Endothelial cell of umbilical vein (primary cell): ENCODE measurements around the gene PDPN. TPM values are rescaled to one million over a fixed set of nuclear protein-coding genes. Genes with fewer than 3 reads are reported as not detected.

Experiments
- BruUV-seq: library from RNA; stranded (reverse); fragments of 400-500 nt; replicated peaks from 2 replicates; lab custom pipeline; 2021; lab: Mats Ljungman, UMichigan
- CTCF ChIA-PET: fragments of 300-600, 350-600 bp; sonication (Branson Sonifier 250); formaldehyde crosslinking; loops from one replicate; lab custom pipeline; 2021; ENCODE audit warnings: antibody characterized with exemption, inconsistent platforms; lab: Charles Lee
- POLR2A ChIA-PET: fragments of 300-600, 350-600 bp; sonication (Branson Sonifier 250); formaldehyde crosslinking; loops from one replicate; lab custom pipeline; 2021; ENCODE audit warnings: antibody characterized with exemption, inconsistent platforms; lab: Charles Lee
- DNase-seq: peaks from one replicate; pipeline ENCODE4 v3.0.0-alpha.2; 2011; ENCODE audit warnings: low read depth, low spot score
- FAIRE-seq: peaks from 2 replicates; lab custom pipeline; 2011; peaks lifted over from hg19 to GRCh38; lab: Jason Lieb, UNC
- H2AFZ ChIP-seq: 2 replicates; pipeline ENCODE4 v1.6.0; 2012; ENCODE audit warnings: low read depth, low read length, control low read depth, inconsistent platforms
- H3K27ac ChIP-seq: 2 replicates; pipeline ENCODE4 v1.5.1; 2011; ENCODE audit warnings: low read depth, mild to moderate bottlenecking, control low read depth, low read length, moderate library complexity; ENCODE audit not compliant: insufficient read depth
- H3K27me3 ChIP-seq, 2 experiments: 2 replicates each; pipeline versions ENCODE4 v1.6.0 to v1.6.1; 2011; ENCODE audit warnings: low read length in 2 of 2, mixed read lengths in 1 of 2; ENCODE audit not compliant: control insufficient read depth in 2 of 2, insufficient read depth in 2 of 2
- H3K36me3 ChIP-seq, 2 experiments: 2 replicates in 1 of 2; 3 replicates in 1 of 2; pipeline ENCODE4 v1.5.1; 2011; ENCODE audit warnings: low read length in 2 of 2, mild to moderate bottlenecking in 1 of 2, moderate library complexity in 1 of 2; ENCODE audit not compliant: control insufficient read depth in 2 of 2, insufficient read depth in 2 of 2; ENCODE audit errors: extremely low read depth in 1 of 2
- H3K4me1 ChIP-seq: 3 replicates; pipeline ENCODE4 v1.5.1; 2011; ENCODE audit warnings: mild to moderate bottlenecking, low read length; ENCODE audit not compliant: control insufficient read depth, insufficient read depth; ENCODE audit errors: extremely low read depth
- H3K4me2 ChIP-seq: 2 replicates; pipeline ENCODE4 v1.6.1; 2011; ENCODE audit warnings: low read length, control low read depth, mixed read lengths; ENCODE audit not compliant: insufficient read depth
- H3K4me3 ChIP-seq, 3 experiments: fragments of 200-600 bp in 1 of 3; sonication (generic), shearing (Covaris generic) in 1 of 3; replicated peaks in 1 of 3; 2 replicates each; pipeline ENCODE4 v1.5.1; 2011 to 2016; ENCODE audit warnings: control low read depth in 3 of 3, low read length in 3 of 3, mild to moderate bottlenecking in 2 of 3, inconsistent platforms in 1 of 3, low read depth in 1 of 3, moderate library complexity in 1 of 3; ENCODE audit not compliant: insufficient read depth in 1 of 3
- H3K79me2 ChIP-seq: 2 replicates; pipeline ENCODE4 v1.6.0; 2012; ENCODE audit warnings: low read length, inconsistent platforms; ENCODE audit not compliant: control insufficient read depth, insufficient read depth
- H3K9ac ChIP-seq: replicated peaks from 2 replicates; pipeline ENCODE3; 2011; ENCODE audit warnings: low read length, control low read depth; ENCODE audit not compliant: insufficient read depth; ENCODE audit errors: extremely low read depth
- H3K9me1 ChIP-seq: replicated peaks from 3 replicates; pipeline ENCODE4 v1.6.0; 2011; ENCODE audit warnings: mild to moderate bottlenecking, low read length; ENCODE audit not compliant: control insufficient read depth, insufficient read depth; ENCODE audit errors: extremely low read depth
- H3K9me3 ChIP-seq: replicated peaks from 2 replicates; pipeline ENCODE4 v1.5.1; 2012; ENCODE audit warnings: low read length, inconsistent platforms; ENCODE audit not compliant: control insufficient read depth, insufficient read depth
- H4K20me1 ChIP-seq: replicated peaks from 2 replicates; pipeline ENCODE3; 2011; ENCODE audit warnings: mild to moderate bottlenecking, low read length; ENCODE audit not compliant: control insufficient read depth, insufficient read depth; ENCODE audit errors: extremely low read depth
- EZH2 ChIP-seq: IDR thresholded peaks from 2 replicates; pipeline ENCODE4 v1.6.1; 2012; ENCODE audit warnings: borderline replicate concordance, low read depth, mild to moderate bottlenecking, moderate library complexity, low read length, inconsistent platforms; ENCODE audit not compliant: severe bottlenecking
- FOS ChIP-seq: IDR thresholded peaks from 2 replicates; pipeline ENCODE4 v1.6.1; 2011; ENCODE audit warnings: mild to moderate bottlenecking, low read length, moderate library complexity, borderline replicate concordance; ENCODE audit not compliant: insufficient read depth
- GATA2 ChIP-seq: IDR thresholded peaks from 2 replicates; pipeline ENCODE4 v1.7.0; 2011; ENCODE audit warnings: low read depth, mild to moderate bottlenecking, moderate library complexity, mixed read lengths, low read length; ENCODE audit not compliant: insufficient read length, insufficient read depth
- JUN ChIP-seq: IDR thresholded peaks from 2 replicates; pipeline ENCODE4 v1.6.1; 2011; ENCODE audit warnings: borderline replicate concordance, low read depth; ENCODE audit not compliant: insufficient read length, insufficient read depth
- MAX ChIP-seq: IDR thresholded peaks from 2 replicates; pipeline ENCODE4 v1.6.1; 2011; ENCODE audit not compliant: insufficient read depth, insufficient read length
- MYC ChIP-seq: IDR thresholded peaks from one replicate; pipeline ENCODE4 v1.6.1; 2011; ENCODE audit warnings: mild to moderate bottlenecking, low read depth, low read length
- POLR2A ChIP-seq: IDR thresholded peaks from 2 replicates; pipeline ENCODE4 v1.6.1; 2012; ENCODE audit warnings: low read depth, mild to moderate bottlenecking, control low read depth, low read length
- POLR2AphosphoS5 ChIP-seq: IDR thresholded peaks from 2 replicates; pipeline ENCODE4 v1.6.1; 2012; ENCODE audit warnings: low read depth, mild to moderate bottlenecking, control low read depth, low read length, moderate library complexity; ENCODE audit not compliant: insufficient read depth
- dilution Hi-C: fragments of 300-500 bp; cut with MboI; formaldehyde crosslinking; loops from one replicate; pipeline ENCODE4 v1.15.0; 2019; ENCODE audit warnings: low sequenced_read_pairs; ENCODE audit not compliant: extremely low pct_ligation_motif_present
- intact Hi-C: fragments of 100-400 bp; cut with micrococcal nuclease; formaldehyde crosslinking; loops from one replicate; pipeline ENCODE4 v1.10.0; 2022
- polyA plus RNA-seq, 4 experiments: library from polyadenylated mRNA; depleted of rRNA in 3 of 4; stranded (reverse) in 3 of 4; unstranded in 1 of 4; fragments of >200 nt; gene quantifications; 2 replicates each; pipeline versions ENCODE4 v1.2.1 to v1.2.3, GENCODE V29; 2011 to 2012; ENCODE audit warnings: missing spikeins in 1 of 4
- total RNA-seq: library from RNA; stranded (reverse); gene quantifications from 2 replicates; pipeline ENCODE4 v1.2.3, GENCODE V29; 2021
- TF ChIP-seq, protein P1 (sequence below), 2 donors: IDR thresholded peaks; 1 replicate in 1 of 2; 2 replicates in 1 of 2; pipeline ENCODE4 v1.5.1; 2011; ENCODE audit warnings: low read length in 2 of 2, mild to moderate bottlenecking in 2 of 2, moderate library complexity in 2 of 2, control low read depth in 1 of 2, inconsistent platforms in 1 of 2, low read depth in 1 of 2; ENCODE audit not compliant: insufficient read depth in 1 of 2; ENCODE audit errors: extremely low read depth in 1 of 2

The PDPN gene
- total and polyA plus RNA-seq, 2 donors (not counting 3 experiments of a cell fraction or from before 2014, with no cell fraction given): not detected

GRCh38 chr1:13628218-13628617 lies 44.6 kb downstream of the PDPN start:
- no peaks in the 10 kb centered on the region for H3K4me1 ChIP-seq
- FAIRE-seq (no peak), DNase-seq (no peak)
- ChIA-PET POLR2A (no interaction called here), CTCF (no interaction called here)
- no peak overlapping the region for H3K9ac ChIP-seq
- intact Hi-C loops (no loop called here), dilution Hi-C loops (no loop called here)
- TF ChIP-seq MAX (no peak), GATA2 (no peak), POLR2AphosphoS5 (no peak), POLR2A (no peak), FOS (no peak), EZH2 (no peak), MYC (no peak), JUN (no peak)
- TF ChIP-seq, protein P1, sequence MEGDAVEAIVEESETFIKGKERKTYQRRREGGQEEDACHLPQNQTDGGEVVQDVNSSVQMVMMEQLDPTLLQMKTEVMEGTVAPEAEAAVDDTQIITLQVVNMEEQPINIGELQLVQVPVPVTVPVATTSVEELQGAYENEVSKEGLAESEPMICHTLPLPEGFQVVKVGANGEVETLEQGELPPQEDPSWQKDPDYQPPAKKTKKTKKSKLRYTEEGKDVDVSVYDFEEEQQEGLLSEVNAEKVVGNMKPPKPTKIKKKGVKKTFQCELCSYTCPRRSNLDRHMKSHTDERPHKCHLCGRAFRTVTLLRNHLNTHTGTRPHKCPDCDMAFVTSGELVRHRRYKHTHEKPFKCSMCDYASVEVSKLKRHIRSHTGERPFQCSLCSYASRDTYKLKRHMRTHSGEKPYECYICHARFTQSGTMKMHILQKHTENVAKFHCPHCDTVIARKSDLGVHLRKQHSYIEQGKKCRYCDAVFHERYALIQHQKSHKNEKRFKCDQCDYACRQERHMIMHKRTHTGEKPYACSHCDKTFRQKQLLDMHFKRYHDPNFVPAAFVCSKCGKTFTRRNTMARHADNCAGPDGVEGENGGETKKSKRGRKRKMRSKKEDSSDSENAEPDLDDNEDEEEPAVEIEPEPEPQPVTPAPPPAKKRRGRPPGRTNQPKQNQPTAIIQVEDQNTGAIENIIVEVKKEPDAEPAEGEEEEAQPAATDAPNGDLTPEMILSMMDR (IDR thresholded peaks at IDR 0.05; ENCODE audit: extremely low read depth in 1 of 2, insufficient read depth in 1 of 2, low read depth in 1 of 2, low read length in 2 of 2): no peak
- H3K36me3 ChIP-seq: no peaks in the 10 kb centered on the region
- no peak overlapping the region for H3K4me3 ChIP-seq
- H3K27ac ChIP-seq: no peak overlapping the region
- no peaks in the 10 kb centered on the region for H3K9me3 ChIP-seq
- no peaks in the 10 kb centered on the region for H3K27me3 ChIP-seq
- no peaks in the 10 kb centered on the region for H3K9me1 ChIP-seq
- no peak overlapping the region for H3K4me2 ChIP-seq
- H4K20me1 ChIP-seq: no peaks in the 10 kb centered on the region
- no peak overlapping the region for H2AFZ ChIP-seq
- H3K79me2 ChIP-seq: no peaks in the 10 kb centered on the region
- BruUV-seq: no TSS peak
